A673 (cell line): ENCODE results near the gene PRKCH.

Experiments
- CTCF ChIP-seq: fragments of 300-800, 200-600 bp; sonication (generic); conservative IDR thresholded peaks from 2 replicates; pipeline ENCODE4 v1.5.1; 2017; ENCODE audit warnings: low read depth, mild to moderate bottlenecking, antibody characterized with exemption, low read length, moderate library complexity, mixed read lengths
- EZH2 ChIP-seq: fragments of 200-600 bp; sonication (generic); IDR thresholded peaks from 2 replicates; pipeline ENCODE4 v1.6.1; 2017; ENCODE audit warnings: borderline replicate concordance, low read depth, mild to moderate bottlenecking, mixed read lengths, antibody characterized with exemption, low read length; ENCODE audit not compliant: poor library complexity, severe bottlenecking

- TF ChIP-seq CTCF (no peak), EZH2 (no peak)
Measured at GRCh38 chr14:61439779-61440418, 118.5 kb downstream of the PRKCH start.
